ENCODE results near the gene CD82.

The CD82 gene

DNA sequence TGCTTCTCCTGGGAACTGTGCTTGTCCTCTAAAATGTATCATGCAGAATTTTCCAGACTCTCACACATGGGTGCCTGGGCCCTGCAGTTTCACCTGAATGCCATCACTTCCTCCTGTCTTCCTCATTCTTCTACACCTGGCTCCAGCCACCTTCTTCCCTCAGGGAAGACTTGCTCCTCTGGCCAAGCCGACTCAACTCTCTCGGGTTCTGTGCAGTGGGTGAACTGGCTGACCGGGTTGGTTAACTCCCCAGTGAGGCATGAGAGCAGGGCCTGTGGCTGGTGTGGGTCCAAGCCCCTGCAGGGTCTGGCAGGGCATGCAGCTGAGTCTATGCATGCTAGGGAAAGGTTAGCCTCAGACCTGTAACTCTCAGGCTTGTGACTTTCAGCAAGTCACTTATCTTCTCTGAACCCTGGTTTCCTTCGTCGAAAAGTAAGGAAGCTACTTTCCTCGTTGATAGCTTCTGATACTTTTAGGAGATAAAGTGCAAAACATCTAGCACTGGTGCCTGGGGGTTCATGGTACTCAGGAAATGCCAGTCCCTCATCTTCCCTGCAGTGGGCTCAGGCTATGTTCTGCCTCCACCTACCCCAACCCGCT, 11.9 kb downstream of the CD82 start (continued):
- TF ChIP-seq ESRRG (CRISPR knock-in tag; IDR thresholded peaks at IDR 0.05) (no peak), CSDC2 (CRISPR knock-in tag; IDR thresholded peaks at IDR 0.05) (no peak), TOX (CRISPR knock-in tag; IDR thresholded peaks at IDR 0.05; ENCODE audit: borderline replicate concordance) (no peak), ISL1 (CRISPR knock-in tag; IDR thresholded peaks at IDR 0.05) (no peak), ZFP30 (CRISPR knock-in tag; IDR thresholded peaks at IDR 0.05) (no peak)

DNA sequence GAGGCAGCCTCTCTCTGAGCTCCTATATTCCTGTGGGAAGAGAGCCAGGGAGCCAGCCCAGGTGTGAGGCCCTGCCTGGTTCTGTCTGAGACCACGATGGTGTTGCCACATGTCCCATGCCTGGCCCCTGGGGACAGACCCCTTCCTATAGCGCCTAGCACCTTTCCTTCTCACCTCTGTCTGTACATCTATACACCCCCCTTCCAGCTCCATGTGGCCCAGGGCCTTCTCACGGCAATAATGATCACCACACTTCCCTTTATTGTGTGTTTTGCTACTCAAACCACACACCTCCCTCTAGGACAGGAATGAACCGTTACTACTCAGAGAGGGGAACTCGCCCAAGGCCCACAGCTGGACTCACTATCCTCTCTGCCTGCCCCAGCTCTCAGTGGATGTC, 12.8 kb downstream of the CD82 start:
- ATAC-seq: no peak
- TF ChIP-seq, protein P1, sequence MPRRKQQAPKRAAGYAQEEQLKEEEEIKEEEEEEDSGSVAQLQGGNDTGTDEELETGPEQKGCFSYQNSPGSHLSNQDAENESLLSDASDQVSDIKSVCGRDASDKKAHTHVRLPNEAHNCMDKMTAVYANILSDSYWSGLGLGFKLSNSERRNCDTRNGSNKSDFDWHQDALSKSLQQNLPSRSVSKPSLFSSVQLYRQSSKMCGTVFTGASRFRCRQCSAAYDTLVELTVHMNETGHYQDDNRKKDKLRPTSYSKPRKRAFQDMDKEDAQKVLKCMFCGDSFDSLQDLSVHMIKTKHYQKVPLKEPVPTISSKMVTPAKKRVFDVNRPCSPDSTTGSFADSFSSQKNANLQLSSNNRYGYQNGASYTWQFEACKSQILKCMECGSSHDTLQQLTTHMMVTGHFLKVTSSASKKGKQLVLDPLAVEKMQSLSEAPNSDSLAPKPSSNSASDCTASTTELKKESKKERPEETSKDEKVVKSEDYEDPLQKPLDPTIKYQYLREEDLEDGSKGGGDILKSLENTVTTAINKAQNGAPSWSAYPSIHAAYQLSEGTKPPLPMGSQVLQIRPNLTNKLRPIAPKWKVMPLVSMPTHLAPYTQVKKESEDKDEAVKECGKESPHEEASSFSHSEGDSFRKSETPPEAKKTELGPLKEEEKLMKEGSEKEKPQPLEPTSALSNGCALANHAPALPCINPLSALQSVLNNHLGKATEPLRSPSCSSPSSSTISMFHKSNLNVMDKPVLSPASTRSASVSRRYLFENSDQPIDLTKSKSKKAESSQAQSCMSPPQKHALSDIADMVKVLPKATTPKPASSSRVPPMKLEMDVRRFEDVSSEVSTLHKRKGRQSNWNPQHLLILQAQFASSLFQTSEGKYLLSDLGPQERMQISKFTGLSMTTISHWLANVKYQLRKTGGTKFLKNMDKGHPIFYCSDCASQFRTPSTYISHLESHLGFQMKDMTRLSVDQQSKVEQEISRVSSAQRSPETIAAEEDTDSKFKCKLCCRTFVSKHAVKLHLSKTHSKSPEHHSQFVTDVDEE (CRISPR knock-in tag; IDR thresholded peaks at IDR 0.05): no peak

DNA sequence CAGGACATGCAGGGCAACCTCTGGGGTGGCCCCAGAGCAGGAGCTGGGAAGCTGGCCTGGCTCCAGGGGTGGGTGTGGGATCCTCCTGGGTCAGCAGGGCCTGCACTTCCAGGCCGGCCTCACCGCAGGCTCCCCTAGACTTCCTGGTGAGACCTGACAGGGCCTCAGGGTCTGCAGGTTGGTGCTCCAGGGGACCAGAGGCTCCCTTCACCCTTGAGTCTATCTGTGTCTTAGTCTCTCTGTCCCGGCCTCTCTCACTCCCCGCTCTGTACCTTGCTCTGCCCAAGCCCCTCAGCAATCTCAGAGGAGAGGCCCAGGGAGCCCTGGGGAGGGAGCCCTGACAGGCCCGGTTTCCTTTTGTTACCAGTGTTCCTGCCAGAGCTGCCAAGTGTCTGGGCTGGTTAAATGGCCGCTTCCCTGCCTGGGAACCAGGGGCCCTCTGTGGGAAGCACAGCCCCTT, 13.9 kb downstream of the CD82 start:
- TF ChIP-seq, protein P1 (CRISPR knock-in tag; IDR thresholded peaks at IDR 0.05): no peak
- TF ChIP-seq ISL1 (CRISPR knock-in tag; IDR thresholded peaks at IDR 0.05): no peak
- TF ChIP-seq, protein P2, sequence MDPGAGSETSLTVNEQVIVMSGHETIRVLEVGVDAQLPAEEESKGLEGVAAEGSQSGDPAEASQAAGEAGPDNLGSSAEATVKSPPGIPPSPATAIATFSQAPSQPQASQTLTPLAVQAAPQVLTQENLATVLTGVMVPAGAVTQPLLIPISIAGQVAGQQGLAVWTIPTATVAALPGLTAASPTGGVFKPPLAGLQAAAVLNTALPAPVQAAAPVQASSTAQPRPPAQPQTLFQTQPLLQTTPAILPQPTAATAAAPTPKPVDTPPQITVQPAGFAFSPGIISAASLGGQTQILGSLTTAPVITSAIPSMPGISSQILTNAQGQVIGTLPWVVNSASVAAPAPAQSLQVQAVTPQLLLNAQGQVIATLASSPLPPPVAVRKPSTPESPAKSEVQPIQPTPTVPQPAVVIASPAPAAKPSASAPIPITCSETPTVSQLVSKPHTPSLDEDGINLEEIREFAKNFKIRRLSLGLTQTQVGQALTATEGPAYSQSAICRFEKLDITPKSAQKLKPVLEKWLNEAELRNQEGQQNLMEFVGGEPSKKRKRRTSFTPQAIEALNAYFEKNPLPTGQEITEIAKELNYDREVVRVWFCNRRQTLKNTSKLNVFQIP (CRISPR knock-in tag; IDR thresholded peaks at IDR 0.05; ENCODE audit: borderline replicate concordance, low read depth): no peak
- no peak for TF ChIP-seq ARNTL (CRISPR knock-in tag; IDR thresholded peaks at IDR 0.05; ENCODE audit: borderline replicate concordance, low read depth)
- TF ChIP-seq PPARA (CRISPR knock-in tag; IDR thresholded peaks at IDR 0.05; ENCODE audit: borderline replicate concordance): no peak
- TF ChIP-seq TCF4 (CRISPR knock-in tag; IDR thresholded peaks at IDR 0.05; ENCODE audit: borderline replicate concordance): no peak
- no peak for TF ChIP-seq ZNF8 (CRISPR knock-in tag; IDR thresholded peaks at IDR 0.05)
- no peak for TF ChIP-seq ZNF565 (CRISPR knock-in tag; conservative IDR thresholded peaks at IDR 0.05; ENCODE audit: low read depth)
- TF ChIP-seq ESRRG (CRISPR knock-in tag; IDR thresholded peaks at IDR 0.05): no peak
- TF ChIP-seq ZC3H10 (CRISPR knock-in tag; IDR thresholded peaks at IDR 0.05): no peak
- no peak for TF ChIP-seq ZFP30 (CRISPR knock-in tag; IDR thresholded peaks at IDR 0.05)
- TF ChIP-seq, protein P3, sequence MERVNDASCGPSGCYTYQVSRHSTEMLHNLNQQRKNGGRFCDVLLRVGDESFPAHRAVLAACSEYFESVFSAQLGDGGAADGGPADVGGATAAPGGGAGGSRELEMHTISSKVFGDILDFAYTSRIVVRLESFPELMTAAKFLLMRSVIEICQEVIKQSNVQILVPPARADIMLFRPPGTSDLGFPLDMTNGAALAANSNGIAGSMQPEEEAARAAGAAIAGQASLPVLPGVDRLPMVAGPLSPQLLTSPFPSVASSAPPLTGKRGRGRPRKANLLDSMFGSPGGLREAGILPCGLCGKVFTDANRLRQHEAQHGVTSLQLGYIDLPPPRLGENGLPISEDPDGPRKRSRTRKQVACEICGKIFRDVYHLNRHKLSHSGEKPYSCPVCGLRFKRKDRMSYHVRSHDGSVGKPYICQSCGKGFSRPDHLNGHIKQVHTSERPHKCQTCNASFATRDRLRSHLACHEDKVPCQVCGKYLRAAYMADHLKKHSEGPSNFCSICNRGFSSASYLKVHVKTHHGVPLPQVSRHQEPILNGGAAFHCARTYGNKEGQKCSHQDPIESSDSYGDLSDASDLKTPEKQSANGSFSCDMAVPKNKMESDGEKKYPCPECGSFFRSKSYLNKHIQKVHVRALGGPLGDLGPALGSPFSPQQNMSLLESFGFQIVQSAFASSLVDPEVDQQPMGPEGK (CRISPR knock-in tag; IDR thresholded peaks at IDR 0.05; ENCODE audit: borderline replicate concordance): no peak
- TF ChIP-seq, protein P4, sequence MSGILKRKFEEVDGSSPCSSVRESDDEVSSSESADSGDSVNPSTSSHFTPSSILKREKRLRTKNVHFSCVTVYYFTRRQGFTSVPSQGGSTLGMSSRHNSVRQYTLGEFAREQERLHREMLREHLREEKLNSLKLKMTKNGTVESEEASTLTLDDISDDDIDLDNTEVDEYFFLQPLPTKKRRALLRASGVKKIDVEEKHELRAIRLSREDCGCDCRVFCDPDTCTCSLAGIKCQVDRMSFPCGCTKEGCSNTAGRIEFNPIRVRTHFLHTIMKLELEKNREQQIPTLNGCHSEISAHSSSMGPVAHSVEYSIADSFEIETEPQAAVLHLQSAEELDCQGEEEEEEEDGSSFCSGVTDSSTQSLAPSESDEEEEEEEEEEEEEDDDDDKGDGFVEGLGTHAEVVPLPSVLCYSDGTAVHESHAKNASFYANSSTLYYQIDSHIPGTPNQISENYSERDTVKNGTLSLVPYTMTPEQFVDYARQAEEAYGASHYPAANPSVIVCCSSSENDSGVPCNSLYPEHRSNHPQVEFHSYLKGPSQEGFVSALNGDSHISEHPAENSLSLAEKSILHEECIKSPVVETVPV (CRISPR knock-in tag; IDR thresholded peaks at IDR 0.05): no peak
- TF ChIP-seq RARB (CRISPR knock-in tag; IDR thresholded peaks at IDR 0.05): no peak
- TF ChIP-seq ZFP3 (CRISPR knock-in tag; IDR thresholded peaks at IDR 0.05): no peak
- ATAC-seq: no peak

Data from SK-N-SH treated with all-trans-retinoic acid at 6 μM for 48 hours (cell line).